Fibroblast of skin of left quadriceps (primary cell): ENCODE results near the gene NEK5.
"Not testable (repeated sequence)": the region's sequence is repeated elsewhere in the genome, so short reads cannot be mapped to it uniquely, and the experiment has no call there.

Source experiments
- DNase-seq, 2 experiments: peaks; one replicate each; pipeline ENCODE4 v3.0.0-alpha.2; 2013; ENCODE audit warnings: low read depth in 2 of 2

Gene NEK5

DNA sequence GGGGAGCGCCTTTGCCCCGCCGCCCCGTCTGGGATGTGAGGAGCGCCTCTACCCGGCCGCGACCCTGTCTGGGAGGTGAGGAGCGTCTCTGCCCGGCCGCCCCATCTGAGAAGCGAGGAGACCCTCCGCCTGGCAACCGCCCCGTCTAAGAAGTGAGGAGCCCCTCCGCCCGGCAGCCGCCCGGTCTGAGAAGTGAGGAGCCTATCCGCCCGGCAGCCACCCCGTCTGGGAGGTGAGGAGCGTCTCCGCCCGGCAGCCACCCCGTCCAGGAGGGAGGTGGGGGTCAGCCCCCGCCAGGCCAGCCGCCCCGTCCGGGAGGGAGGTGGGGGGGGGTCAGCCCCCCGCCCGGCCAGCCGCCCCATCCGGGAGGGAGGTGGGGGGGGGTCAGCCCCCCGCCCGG lies 49.0 kb downstream of the NEK5 start:
- DNase-seq: not testable (repeated sequence)

- no peak for DNase-seq
These were observed 57.8 kb downstream of the NEK5 start for GRCh38 chr13:52070929-52071523.

GRCh38 chr13:52067237-52067636 lies 61.6 kb downstream of the NEK5 start:
- no peak for DNase-seq

GRCh38 chr13:52061587-52061986 lies 67.3 kb downstream of the NEK5 start:
- DNase-seq: no peak

- DNase-seq: not testable (repeated sequence)
These were observed 67.8 kb downstream of the NEK5 start for GRCh38 chr13:52061064-52061463.

GRCh38 chr13:52053460-52053859 lies 75.4 kb downstream of the NEK5 start:
- DNase-seq: no peak

DNA sequence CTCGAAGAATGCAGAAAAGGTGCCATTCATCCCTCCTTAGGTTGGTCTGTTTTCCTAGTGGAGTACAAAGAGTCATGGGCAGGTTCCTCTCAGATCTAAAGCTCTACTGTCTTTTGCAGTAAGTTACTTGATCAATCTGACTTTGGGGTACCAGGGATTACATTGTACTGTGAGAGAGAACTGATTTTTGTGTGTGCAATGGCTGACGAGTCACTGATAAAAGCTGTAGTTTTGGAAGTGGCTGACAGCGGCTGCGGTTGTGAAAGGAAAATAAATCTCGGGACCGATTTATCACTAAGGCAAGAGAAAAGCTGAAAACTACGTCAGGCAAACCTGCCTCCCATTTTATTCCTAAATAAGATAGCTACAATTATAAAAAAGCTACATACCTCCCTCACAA lies 77.5 kb downstream of the NEK5 start:
- no peak for DNase-seq

DNA sequence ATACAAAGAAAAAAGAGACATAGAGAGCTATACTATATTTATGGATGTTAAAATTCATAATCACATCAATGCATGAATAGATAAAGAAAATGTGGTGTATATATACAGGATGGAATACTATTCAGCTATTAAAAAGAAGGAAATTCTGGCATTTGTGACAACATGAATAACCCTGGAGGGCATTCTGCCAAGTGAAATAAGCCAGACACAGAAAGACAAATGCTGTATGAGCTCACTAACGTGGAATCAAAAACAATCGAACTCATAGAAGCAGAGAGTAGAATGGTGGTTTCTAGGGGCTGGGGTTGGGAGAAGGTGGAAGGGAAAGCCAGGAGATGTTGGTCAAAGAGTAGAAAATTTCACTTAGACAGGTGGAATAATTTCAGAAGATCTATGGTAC lies 80.4 kb downstream of the NEK5 start:
- DNase-seq: no peak

- DNase-seq: no peak
These were observed 81.4 kb downstream of the NEK5 start for GRCh38 chr13:52047463-52047862.

DNA sequence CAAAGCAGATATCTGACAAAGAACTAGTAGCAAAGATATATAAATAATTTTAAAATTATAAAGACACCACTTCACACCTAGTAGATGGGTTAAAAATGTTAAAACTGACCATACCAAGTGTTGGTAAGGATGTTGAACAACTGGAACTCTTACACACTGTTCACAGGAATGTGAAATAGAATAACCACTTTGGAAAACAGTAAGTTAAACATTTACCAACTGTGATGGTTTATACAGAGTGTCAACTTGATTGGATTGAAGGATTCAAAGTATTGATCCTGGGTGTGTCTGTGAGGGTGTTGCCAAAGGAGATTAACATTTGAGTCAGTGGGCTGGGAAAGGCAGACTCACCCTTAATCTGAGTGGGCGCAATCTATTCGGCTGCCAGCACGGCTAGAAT lies 85.2 kb downstream of the NEK5 start:
- DNase-seq: no peak

- DNase-seq: no peak
These were observed 92.8 kb downstream of the NEK5 start for GRCh38 chr13:52036037-52036436.

DNA sequence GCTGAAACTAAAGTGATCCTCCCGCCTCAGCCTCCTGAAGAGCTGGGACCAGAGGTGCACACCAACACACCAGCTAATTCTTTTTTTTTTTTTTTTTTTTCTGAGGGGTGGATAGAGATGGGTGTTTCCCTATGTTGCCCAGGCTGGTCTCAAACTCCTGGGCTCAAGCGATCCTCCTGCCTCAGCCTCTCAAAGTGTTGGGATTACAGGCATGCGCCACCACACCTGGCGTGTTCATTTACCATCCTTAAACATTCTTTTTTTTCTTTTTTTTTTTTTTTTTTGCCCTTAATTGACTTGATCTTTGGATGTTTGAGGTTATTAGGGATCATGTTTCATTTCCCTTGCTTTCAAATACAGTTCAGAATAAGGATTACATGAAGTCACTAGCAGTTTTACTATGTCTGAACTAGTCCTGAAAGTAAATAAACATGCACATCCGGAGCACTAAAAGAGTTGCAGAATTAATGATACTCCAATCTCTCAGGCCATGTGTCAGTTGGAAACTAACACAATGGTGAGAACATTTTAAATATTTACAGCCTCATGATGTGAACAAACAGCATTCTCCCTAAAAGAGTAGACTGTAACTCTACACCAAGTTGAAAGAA lies 94.2 kb downstream of the NEK5 start:
- DNase-seq: no peak

- DNase-seq: no peak
These were observed 95.8 kb downstream of the NEK5 start for GRCh38 chr13:52033039-52033438.

GRCh38 chr13:52030401-52030800 lies 98.5 kb downstream of the NEK5 start:
- not testable (repeated sequence) for DNase-seq

DNA sequence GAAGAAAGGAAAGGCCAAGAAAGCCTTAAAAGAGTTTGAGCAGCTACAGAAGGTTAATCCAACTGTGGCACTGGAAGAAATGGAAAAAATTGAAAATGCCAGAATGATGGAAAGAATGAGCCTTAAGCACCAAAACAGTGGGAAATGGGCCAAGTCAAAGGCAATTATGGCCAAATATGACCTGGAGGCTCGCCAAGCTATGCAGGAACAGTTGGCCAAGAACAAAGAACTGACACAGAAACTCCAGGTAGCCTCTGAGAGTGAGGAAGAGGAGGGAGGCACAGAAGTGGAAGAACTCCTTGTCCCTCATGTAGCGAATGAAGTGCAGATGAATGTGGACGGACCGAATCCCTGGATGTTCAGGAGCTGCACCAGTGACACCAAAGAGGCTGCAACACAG lies 99.3 kb downstream of the NEK5 start:
- DNase-seq: no peak

- DNase-seq: no peak
These were observed 101.0 kb downstream of the NEK5 start for GRCh38 chr13:52027832-52028231.

DNA sequence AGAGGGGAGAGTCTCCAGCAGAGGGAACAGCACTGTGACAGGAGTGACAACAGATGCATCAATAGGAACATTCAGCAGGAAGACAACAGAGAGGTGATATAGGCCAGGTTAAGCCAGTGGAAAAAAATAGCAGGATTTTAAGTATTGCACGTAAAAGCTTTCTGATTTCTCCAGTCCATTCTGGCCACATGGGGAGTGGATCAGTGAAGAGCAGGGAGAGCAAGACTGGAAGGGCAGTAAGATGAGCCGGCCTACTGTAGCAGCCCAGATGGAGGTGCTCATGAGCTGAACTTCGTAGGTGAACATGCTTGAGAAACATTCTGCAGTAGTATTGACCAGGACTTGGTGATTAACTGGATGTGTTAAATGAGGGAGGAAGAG lies 102.6 kb downstream of the NEK5 start:
- no peak for DNase-seq

GRCh38 chr13:52025475-52026245 lies 103.2 kb downstream of the NEK5 start:
- no peak for DNase-seq

DNA sequence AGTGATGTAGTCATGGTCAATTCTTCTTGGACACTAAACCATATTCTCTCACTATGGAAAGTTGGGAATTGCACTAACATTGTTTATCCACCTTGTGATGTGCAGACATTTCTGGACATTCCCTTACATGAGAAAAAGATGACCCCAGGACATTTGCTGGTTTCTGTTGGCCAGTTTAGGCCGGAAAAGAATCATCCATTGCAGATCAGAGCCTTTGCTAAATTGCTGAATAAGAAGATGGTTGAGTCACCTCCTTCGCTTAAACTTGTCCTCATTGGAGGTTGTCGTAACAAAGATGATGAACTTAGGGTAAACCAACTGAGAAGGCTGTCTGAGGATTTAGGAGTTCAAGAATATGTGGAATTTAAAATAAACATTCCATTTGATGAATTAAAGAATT lies 104.4 kb downstream of the NEK5 start, which contains the start of gene UTP14C:
Gene UTP14C (plus strand): TSS at position 211 of the 400 bp plus-strand sequence. CDS start 4,114 bp downstream, outside the sequence.
- no peak for DNase-seq

- DNase-seq: no peak
These were observed 106.5 kb downstream of the NEK5 start for GRCh38 chr13:52022356-52022755.

DNA sequence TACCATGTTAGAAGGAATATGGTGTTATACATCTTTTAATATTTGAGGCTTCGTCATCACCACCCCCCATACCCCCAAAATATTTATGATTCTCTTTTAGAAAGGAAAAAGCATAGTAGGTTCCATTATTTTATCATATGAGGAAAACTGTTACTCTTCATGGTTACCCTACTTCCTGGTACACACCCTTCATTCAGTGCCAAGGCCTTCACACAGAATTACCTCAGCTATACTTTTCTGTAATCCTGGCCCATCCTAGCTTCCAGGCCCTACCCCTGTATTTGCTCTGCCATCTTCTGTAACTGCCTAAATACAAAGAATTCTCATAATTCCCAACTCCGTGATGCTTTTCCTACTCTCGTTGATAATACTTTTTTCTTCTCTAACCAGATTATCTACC lies 108.7 kb downstream of the NEK5 start:
- DNase-seq: no peak

DNA sequence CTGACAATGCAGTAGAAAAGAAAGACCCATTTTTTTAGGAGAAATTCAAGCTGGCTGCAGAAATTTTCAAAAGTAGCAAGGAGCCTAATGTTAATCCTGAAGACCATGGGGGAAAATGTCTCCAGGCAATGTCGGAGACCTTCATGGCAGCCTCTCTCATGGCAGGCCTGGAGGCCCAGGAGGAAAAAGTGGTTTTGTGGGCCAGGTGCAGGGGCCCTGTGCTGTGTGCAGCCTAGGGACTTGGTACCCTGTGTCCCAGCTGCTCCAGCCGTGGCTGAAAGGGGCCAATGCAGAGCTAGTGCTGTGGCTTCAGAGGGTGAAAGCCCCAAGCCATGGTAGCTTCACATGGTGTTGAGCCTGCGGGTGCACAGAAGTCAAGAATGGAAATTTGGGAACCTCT lies 112.6 kb downstream of the NEK5 start:
- no peak for DNase-seq

- DNase-seq: no peak
These were observed 116.4 kb downstream of the NEK5 start for GRCh38 chr13:52012512-52012836.
